Parathyroid adenoma (tissue), 2 donors: Measurements from ENCODE around the gene ULK4.
"Not testable (repeated sequence)": the region's sequence is repeated elsewhere in the genome, so short reads cannot be mapped to it uniquely, and the experiment has no call there.

Experiments used
- H2AFZ ChIP-seq: fragments of 300-600 bp; sonication (generic); one replicate; pipeline ENCODE4 v1.7.0; 2017; ENCODE audit warnings: antibody characterized with exemption, mild to moderate bottlenecking
- H3K27ac ChIP-seq: fragments of 300-600 bp; sonication (generic); one replicate; pipeline ENCODE4 v1.7.0; 2017
- H3K27me3 ChIP-seq: fragments of 300-600 bp; sonication (generic); one replicate; pipeline ENCODE4 v1.7.0; 2017; ENCODE audit warnings: low read length; ENCODE audit not compliant: control insufficient read depth, insufficient read depth
- H3K36me3 ChIP-seq: fragments of 300-600 bp; sonication (generic); one replicate; pipeline ENCODE4 v1.7.0; 2017; ENCODE audit warnings: low read length; ENCODE audit not compliant: control insufficient read depth, insufficient read depth
- H3K4me1 ChIP-seq: fragments of 300-600 bp; sonication (generic); one replicate; pipeline ENCODE4 v1.7.0; 2017; ENCODE audit warnings: control low read depth
- H3K4me2 ChIP-seq: fragments of 300-600 bp; sonication (generic); one replicate; pipeline ENCODE4 v1.7.0; 2017; ENCODE audit warnings: low read length
- H3K4me3 ChIP-seq: fragments of 300-600 bp; sonication (generic); one replicate; pipeline ENCODE4 v1.7.0; 2017; ENCODE audit warnings: low read depth, low read length
- H3K79me2 ChIP-seq: fragments of 300-600 bp; sonication (generic); one replicate; pipeline ENCODE4 v1.7.0; 2017; ENCODE audit warnings: control low read depth
- H3K9ac ChIP-seq: fragments of 300-600 bp; sonication (generic); one replicate; pipeline ENCODE4 v1.7.0; 2017; ENCODE audit warnings: mild to moderate bottlenecking
- H3K9me3 ChIP-seq: fragments of 300-600 bp; sonication (generic); one replicate; pipeline ENCODE4 v1.7.0; 2017; ENCODE audit warnings: low read length; ENCODE audit not compliant: control insufficient read depth
- CTCF ChIP-seq: fragments of 300-600 bp; sonication (generic); IDR thresholded peaks from one replicate; pipeline ENCODE4 v1.7.0; 2017; ENCODE audit warnings: antibody characterized with exemption, mild to moderate bottlenecking
- donor health status: primary hyperparathyroidism.

The ULK4 gene

GRCh38 chr3:41650406-41650805, 311.5 kb downstream of the ULK4 start:
- Histone ChIP-seq H3K4me1 (peaks cover 3% of the 10 kb centered on the region), H3K27me3 (no peaks in the 10 kb centered on the region), H3K79me2 (peaks cover 4% of the 10 kb centered on the region), H3K36me3 (no peaks in the 10 kb centered on the region), H3K9ac (no peak overlapping the region), H3K4me2 (no peak overlapping the region), H2AFZ (no peak overlapping the region), H3K27ac (no peak overlapping the region), H3K4me3 (no peak overlapping the region), H3K9me3 (no peaks in the 10 kb centered on the region)
- TF ChIP-seq CTCF = no peak

- Histone ChIP-seq H3K36me3 (no peaks in the 10 kb centered on the region), H3K9ac (no peak overlapping the region), H3K9me3 (no peaks in the 10 kb centered on the region), H3K27ac (no peak overlapping the region), H3K79me2 (peaks cover 4% of the 10 kb centered on the region), H3K27me3 (no peaks in the 10 kb centered on the region), H2AFZ (no peak overlapping the region), H3K4me2 (no peak overlapping the region), H3K4me1 (peaks cover 3% of the 10 kb centered on the region), H3K4me3 (no peak overlapping the region)
- TF ChIP-seq CTCF = no peak
Observed at GRCh38 chr3:41649129-41649739, 312.7 kb downstream of the ULK4 start.

GRCh38 chr3:41647730-41648129, 314.2 kb downstream of the ULK4 start:
- not testable (repeated sequence) for H3K9me3 ChIP-seq, H3K4me2 ChIP-seq

GRCh38 chr3:41640076-41640475, 321.8 kb downstream of the ULK4 start:
- Histone ChIP-seq H3K9ac (no peak overlapping the region), H3K27ac (no peak overlapping the region), H3K79me2 (no peaks in the 10 kb centered on the region), H3K4me2 (no peak overlapping the region), H2AFZ (no peak overlapping the region), H3K27me3 (no peaks in the 10 kb centered on the region), H3K4me1 (no peaks in the 10 kb centered on the region), H3K9me3 (no peaks in the 10 kb centered on the region), H3K4me3 (no peak overlapping the region), H3K36me3 (no peaks in the 10 kb centered on the region)
- TF ChIP-seq CTCF = no peak

More at GRCh38 chr3:41647730-41648129, 314.2 kb downstream of the ULK4 start:
- not testable (repeated sequence) for H3K27me3 ChIP-seq, H3K4me3 ChIP-seq, H3K36me3 ChIP-seq, H2AFZ ChIP-seq, H3K79me2 ChIP-seq, H3K4me1 ChIP-seq, H3K9ac ChIP-seq, H3K27ac ChIP-seq

GRCh38 chr3:41638381-41638780, 323.5 kb downstream of the ULK4 start:
- no peak overlapping the region for H3K4me3 ChIP-seq

More at GRCh38 chr3:41638381-41638780, 323.5 kb downstream of the ULK4 start:
- TF ChIP-seq CTCF = no peak
- H2AFZ ChIP-seq = no peak overlapping the region
- H3K27me3 ChIP-seq = no peaks in the 10 kb centered on the region
- H3K27ac ChIP-seq = no peak overlapping the region
- no peaks in the 10 kb centered on the region for H3K79me2 ChIP-seq
- H3K4me1 ChIP-seq = no peaks in the 10 kb centered on the region
- no peaks in the 10 kb centered on the region for H3K36me3 ChIP-seq
- no peak overlapping the region for H3K4me2 ChIP-seq
- no peaks in the 10 kb centered on the region for H3K9me3 ChIP-seq
- H3K9ac ChIP-seq = no peak overlapping the region
